ENCODE data around the gene CASZ1. TPM values are rescaled to one million over a fixed set of nuclear protein-coding genes. Genes with fewer than 3 reads are reported as not detected.
A peak's percentile ranks its signal among the peaks of the same experiment; 100 is the strongest.

Gene CASZ1
- total RNA-seq, 1 donor from 2014 or later = 4.0 TPM

DNA sequence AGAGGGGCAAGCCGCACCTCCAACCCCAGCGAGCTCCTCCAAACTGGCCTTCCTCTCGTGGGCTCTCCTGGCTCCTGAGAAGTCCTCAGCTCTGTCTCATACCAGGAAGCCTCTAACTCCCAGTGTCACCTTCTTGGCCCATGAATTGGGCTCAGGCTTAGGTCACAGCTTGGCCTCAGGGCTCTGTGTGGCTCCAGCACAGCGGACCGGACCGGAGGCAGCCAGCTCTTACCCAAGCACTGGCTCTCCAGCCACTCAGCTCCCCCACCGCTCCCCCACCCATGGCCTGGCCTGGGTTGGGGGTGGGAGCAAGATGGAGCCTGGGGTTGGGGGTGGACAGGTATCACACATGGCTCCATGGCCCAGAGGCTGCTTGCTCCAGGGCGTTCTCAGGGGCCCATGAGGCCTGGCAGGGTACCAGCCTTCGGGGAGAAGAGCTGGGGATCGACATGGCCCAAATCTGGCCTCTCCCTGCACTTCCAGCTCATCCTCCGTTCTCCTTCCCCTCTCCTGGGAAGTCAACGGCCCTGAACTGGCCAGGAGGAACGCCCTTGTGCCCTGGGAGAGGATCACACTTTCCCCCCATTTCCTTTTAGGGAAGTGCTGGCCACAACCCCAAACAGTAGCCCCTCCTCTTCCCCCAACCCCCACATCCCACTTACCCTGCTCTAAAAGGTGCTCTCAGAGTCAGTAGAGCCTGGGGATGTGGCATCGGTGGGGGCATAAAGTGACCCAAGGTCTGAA is 97.5 kb downstream of the CASZ1 start:
- Histone ChIP-seq H3K36me3 (ENCODE audit: insufficient read depth, low read length) (no peaks in the 10 kb centered on the region), H4K20me1 (ENCODE audit: insufficient read depth, low read length) (no peaks in the 10 kb centered on the region), H3K27me3 (ENCODE audit: insufficient read depth, low read length) (peaks cover 24% of the 10 kb centered on the region), H3K4me1 (ENCODE audit: insufficient read depth, low read length) (no peaks in the 10 kb centered on the region), H3K27ac (ENCODE audit: low read depth, low read length) (no peak overlapping the region), H2AFZ (ENCODE audit: low read depth, low read length) (no peak overlapping the region), H3K4me2 (ENCODE audit: low read length) (no peak overlapping the region), H3K79me2 (ENCODE audit: insufficient read depth, low read length) (no peaks in the 10 kb centered on the region), H3K9me3 (ENCODE audit: insufficient read depth, low read depth, low read length) (no peaks in the 10 kb centered on the region), H3K9ac (ENCODE audit: low read length) (no peak overlapping the region), H3K4me3 (ENCODE audit: insufficient read depth, low read depth, low read length) (no peak overlapping the region)
- TF ChIP-seq EZH2 (IDR thresholded peaks at IDR 0.05; ENCODE audit: insufficient read depth, low read length) = no peak
- TF ChIP-seq, protein P1, sequence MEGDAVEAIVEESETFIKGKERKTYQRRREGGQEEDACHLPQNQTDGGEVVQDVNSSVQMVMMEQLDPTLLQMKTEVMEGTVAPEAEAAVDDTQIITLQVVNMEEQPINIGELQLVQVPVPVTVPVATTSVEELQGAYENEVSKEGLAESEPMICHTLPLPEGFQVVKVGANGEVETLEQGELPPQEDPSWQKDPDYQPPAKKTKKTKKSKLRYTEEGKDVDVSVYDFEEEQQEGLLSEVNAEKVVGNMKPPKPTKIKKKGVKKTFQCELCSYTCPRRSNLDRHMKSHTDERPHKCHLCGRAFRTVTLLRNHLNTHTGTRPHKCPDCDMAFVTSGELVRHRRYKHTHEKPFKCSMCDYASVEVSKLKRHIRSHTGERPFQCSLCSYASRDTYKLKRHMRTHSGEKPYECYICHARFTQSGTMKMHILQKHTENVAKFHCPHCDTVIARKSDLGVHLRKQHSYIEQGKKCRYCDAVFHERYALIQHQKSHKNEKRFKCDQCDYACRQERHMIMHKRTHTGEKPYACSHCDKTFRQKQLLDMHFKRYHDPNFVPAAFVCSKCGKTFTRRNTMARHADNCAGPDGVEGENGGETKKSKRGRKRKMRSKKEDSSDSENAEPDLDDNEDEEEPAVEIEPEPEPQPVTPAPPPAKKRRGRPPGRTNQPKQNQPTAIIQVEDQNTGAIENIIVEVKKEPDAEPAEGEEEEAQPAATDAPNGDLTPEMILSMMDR (IDR thresholded peaks at IDR 0.05; ENCODE audit: insufficient read depth, low read depth, low read length) = no peak
- Mint-ChIP-seq H3K4me1 (ENCODE audit: low read depth, unreplicated experiment) (peaks cover 5% of the 10 kb centered on the region), H3K9me3 (ENCODE audit: unreplicated experiment) (peaks cover 2% of the 10 kb centered on the region), H3K4me3 (ENCODE audit: unreplicated experiment) (no peak overlapping the region), H3K36me3 (ENCODE audit: low read depth, unreplicated experiment) (peaks cover 4% of the 10 kb centered on the region), H3K27me3 (ENCODE audit: low read depth, unreplicated experiment) (peaks cover 58% of the 10 kb centered on the region), H3K27ac (ENCODE audit: unreplicated experiment) (no peak overlapping the region)
- FAIRE-seq = no peak
- DNase-seq (ENCODE audit: low read depth) = no peak

DNA sequence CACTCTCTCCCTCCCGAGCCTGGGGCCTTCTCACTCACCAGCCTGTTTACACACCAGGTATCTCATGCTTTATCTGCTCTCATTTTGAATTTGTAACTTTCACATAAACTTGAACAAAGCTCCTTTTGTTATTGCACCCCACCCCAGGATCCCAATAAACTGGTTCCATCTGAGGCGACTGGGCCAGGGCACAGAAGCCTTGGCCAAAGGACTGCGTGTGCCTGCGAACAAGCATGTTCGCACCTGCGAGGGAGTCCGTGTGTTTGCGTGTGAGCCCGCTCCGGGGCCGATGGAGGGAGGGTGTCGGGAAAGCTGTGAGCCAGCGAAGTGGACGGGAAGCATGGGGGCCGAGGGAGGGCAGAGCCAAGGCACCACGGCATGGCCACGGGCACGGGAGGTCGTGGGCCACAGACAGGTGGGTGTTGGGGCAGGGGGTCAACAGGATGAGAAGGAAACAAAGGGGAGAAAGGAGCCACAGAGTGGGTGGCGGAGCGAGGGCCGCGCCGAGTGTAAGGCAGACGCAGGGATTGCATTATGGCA is 98.8 kb downstream of the CASZ1 start:
- no peak overlapping the region for H3K4me2 ChIP-seq (ENCODE audit: low read length)
- no peak overlapping the region for H3K27ac Mint-ChIP-seq (ENCODE audit: unreplicated experiment)
- DNase-seq (ENCODE audit: low read depth) = no peak
- H4K20me1 ChIP-seq (ENCODE audit: insufficient read depth, low read length) = no peaks in the 10 kb centered on the region
- no peak overlapping the region for H3K9ac ChIP-seq (ENCODE audit: low read length)
- H3K4me1 ChIP-seq (ENCODE audit: insufficient read depth, low read length) = no peaks in the 10 kb centered on the region
- H3K4me3 ChIP-seq (ENCODE audit: insufficient read depth, low read depth, low read length) = no peak overlapping the region
- no peak overlapping the region for H2AFZ ChIP-seq (ENCODE audit: low read depth, low read length)
- H3K27ac ChIP-seq (ENCODE audit: low read depth, low read length) = no peak overlapping the region
- H3K4me1 Mint-ChIP-seq (ENCODE audit: low read depth, unreplicated experiment) = peaks cover 5% of the 10 kb centered on the region
- peaks cover 46% of the 10 kb centered on the region for H3K27me3 Mint-ChIP-seq (ENCODE audit: low read depth, unreplicated experiment)
- peaks cover 4% of the 10 kb centered on the region for H3K36me3 Mint-ChIP-seq (ENCODE audit: low read depth, unreplicated experiment)
- TF ChIP-seq, protein P1 (IDR thresholded peaks at IDR 0.05; ENCODE audit: insufficient read depth, low read depth, low read length) = no peak
- no peak for TF ChIP-seq EZH2 (IDR thresholded peaks at IDR 0.05; ENCODE audit: insufficient read depth, low read length)
- no peak overlapping the region for H3K4me3 Mint-ChIP-seq (ENCODE audit: unreplicated experiment)
- peaks cover 1% of the 10 kb centered on the region for H3K9me3 Mint-ChIP-seq (ENCODE audit: unreplicated experiment)
- no peaks in the 10 kb centered on the region for H3K79me2 ChIP-seq (ENCODE audit: insufficient read depth, low read length)
- H3K27me3 ChIP-seq (ENCODE audit: insufficient read depth, low read length) = peaks cover 18% of the 10 kb centered on the region
- H3K9me3 ChIP-seq (ENCODE audit: insufficient read depth, low read depth, low read length) = no peaks in the 10 kb centered on the region
- no peaks in the 10 kb centered on the region for H3K36me3 ChIP-seq (ENCODE audit: insufficient read depth, low read length)
- FAIRE-seq = no peak

DNA sequence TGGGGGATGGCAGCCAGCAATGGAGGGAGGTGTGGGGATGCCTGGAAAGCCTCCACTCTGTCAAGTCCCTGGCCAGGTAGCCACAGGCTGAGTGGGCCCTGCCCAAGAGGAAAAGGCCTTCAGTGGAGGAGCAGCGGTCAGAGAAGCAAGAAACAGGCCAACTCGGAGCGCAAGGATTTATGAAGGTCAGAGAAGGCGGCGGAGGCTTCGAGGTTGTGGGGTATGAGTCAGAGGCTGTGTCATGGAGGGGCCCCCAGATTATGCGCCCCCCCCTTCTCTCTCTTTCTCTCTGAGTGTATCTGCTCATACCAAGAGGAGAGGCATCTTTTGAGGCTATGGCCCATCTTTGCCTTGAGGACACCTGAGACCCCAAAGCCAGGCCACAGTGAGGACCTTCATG is 99.5 kb downstream of the CASZ1 start:
- Histone ChIP-seq H3K79me2 (ENCODE audit: insufficient read depth, low read length) (no peaks in the 10 kb centered on the region), H3K27me3 (ENCODE audit: insufficient read depth, low read length) (peaks cover 17% of the 10 kb centered on the region), H2AFZ (ENCODE audit: low read depth, low read length) (no peak overlapping the region), H3K4me1 (ENCODE audit: insufficient read depth, low read length) (no peaks in the 10 kb centered on the region), H4K20me1 (ENCODE audit: insufficient read depth, low read length) (no peaks in the 10 kb centered on the region), H3K4me3 (ENCODE audit: insufficient read depth, low read depth, low read length) (no peak overlapping the region), H3K9ac (ENCODE audit: low read length) (no peak overlapping the region), H3K27ac (ENCODE audit: low read depth, low read length) (no peak overlapping the region), H3K9me3 (ENCODE audit: insufficient read depth, low read depth, low read length) (no peaks in the 10 kb centered on the region), H3K4me2 (ENCODE audit: low read length) (no peak overlapping the region), H3K36me3 (ENCODE audit: insufficient read depth, low read length) (no peaks in the 10 kb centered on the region)
- Mint-ChIP-seq H3K27me3 (ENCODE audit: low read depth, unreplicated experiment) (peaks cover 39% of the 10 kb centered on the region), H3K27ac (ENCODE audit: unreplicated experiment) (no peak overlapping the region), H3K4me1 (ENCODE audit: low read depth, unreplicated experiment) (peaks cover 5% of the 10 kb centered on the region), H3K36me3 (ENCODE audit: low read depth, unreplicated experiment) (peaks cover 2% of the 10 kb centered on the region), H3K9me3 (ENCODE audit: unreplicated experiment) (no peaks in the 10 kb centered on the region), H3K4me3 (ENCODE audit: unreplicated experiment) (no peak overlapping the region)
- no peak for TF ChIP-seq EZH2 (IDR thresholded peaks at IDR 0.05; ENCODE audit: insufficient read depth, low read length)
- TF ChIP-seq, protein P1 (IDR thresholded peaks at IDR 0.05; ENCODE audit: insufficient read depth, low read depth, low read length) = no peak
- DNase-seq (ENCODE audit: low read depth) (peak; percentile 27), FAIRE-seq (no peak)
